Natural killer cell (primary cell): Measurements from ENCODE around the gene KRTAP10-10. TPM values are rescaled to one million over a fixed set of nuclear protein-coding genes. Genes with fewer than 3 reads are reported as not detected.

ENCODE experiments used
- ATAC-seq, 3 donors: fragments of 150-1000 bp in 2 of 3; fragments of 200-7000 bp in 1 of 3; cut with Tn5 transposase; 1 replicate in 1 of 3; 2 replicates in 2 of 3; pipeline ENCODE4 v1.10.0; 2021; ENCODE audit warnings: mild to moderate bottlenecking in 2 of 3, moderate library complexity in 2 of 3
- DNase-seq, 2 donors: peaks; one replicate each; pipeline versions ENCODE4 v3.0.0 to v3.0.0-alpha.2; 2013 to 2021; ENCODE audit warnings: mixed read lengths in 1 of 2
- H3K27ac ChIP-seq: one replicate; pipeline ENCODE4 v1.5.1; 2013; ENCODE audit warnings: mild to moderate bottlenecking, low read length
- H3K27me3 ChIP-seq: one replicate; pipeline ENCODE4 v1.6.1; 2013; ENCODE audit warnings: low read length; ENCODE audit not compliant: control insufficient read depth, insufficient read depth
- H3K36me3 ChIP-seq: one replicate; pipeline ENCODE4 v1.6.1; 2013; ENCODE audit warnings: low read length; ENCODE audit not compliant: control insufficient read depth, insufficient read depth
- H3K4me1 ChIP-seq: one replicate; pipeline ENCODE4 v1.6.1; 2013; ENCODE audit warnings: low read length; ENCODE audit not compliant: control insufficient read depth, insufficient read depth
- H3K4me3 ChIP-seq: one replicate; pipeline ENCODE4 v1.5.1; 2013; ENCODE audit warnings: low read length
- H3K9me3 ChIP-seq: one replicate; pipeline ENCODE4 v1.6.1; 2013; ENCODE audit warnings: low read length; ENCODE audit not compliant: control insufficient read depth, insufficient read depth
- H3K27ac Mint-ChIP-seq, 2 donors: one replicate each; pipeline ENCODE4 v1.8.0; 2022; ENCODE audit warnings: mild to moderate bottlenecking in 2 of 2, mixed read lengths in 2 of 2, moderate library complexity in 1 of 2
- H3K27me3 Mint-ChIP-seq, 2 donors: one replicate each; pipeline ENCODE4 v1.8.0; 2022; ENCODE audit warnings: low read depth in 2 of 2, mixed read lengths in 2 of 2
- H3K36me3 Mint-ChIP-seq: one replicate; pipeline ENCODE4 v1.8.0; 2022; ENCODE audit warnings: mixed read lengths
- H3K4me1 Mint-ChIP-seq, 2 donors: one replicate each; pipeline ENCODE4 v1.8.0; 2022; ENCODE audit warnings: mixed read lengths in 2 of 2
- H3K4me3 Mint-ChIP-seq: one replicate; pipeline ENCODE4 v1.8.0; 2022; ENCODE audit warnings: mild to moderate bottlenecking, moderate library complexity, mixed read lengths
- H3K9me3 Mint-ChIP-seq, 2 donors: one replicate each; pipeline ENCODE4 v1.8.0; 2022; ENCODE audit warnings: mixed read lengths in 2 of 2
- WGBS: methylation state at CpG from one replicate; pipeline ENCODE4 v1.1.7; 2013; ENCODE audit warnings: missing lambda C conversion rate; ENCODE audit not compliant: insufficient coverage; 5-methylcytosine and 5-hydroxymethylcytosine counted together
- intact Hi-C: fragments of 100-400 bp; cut with micrococcal nuclease; formaldehyde crosslinking; loops from one replicate; pipeline ENCODE4 v1.14.2; 2022
- total RNA-seq, 4 donors: library from RNA; stranded (reverse); fragments of 120-200 nt in 1 of 4; gene quantifications; one replicate each; pipeline versions ENCODE4 v1.2.3 to v1.2.4, GENCODE V29; 2013 to 2022
- TF ChIP-seq, protein P1 (sequence below): fragments of 200-600 bp; IDR thresholded peaks from one replicate; pipeline ENCODE4 v1.8.0; 2022; ENCODE audit warnings: antibody characterized with exemption

The KRTAP10-10 gene
- total RNA-seq, 3 donors from 2014 or later (not counting 1 experiment from before 2014, with no cell fraction given): not detected

DNA sequence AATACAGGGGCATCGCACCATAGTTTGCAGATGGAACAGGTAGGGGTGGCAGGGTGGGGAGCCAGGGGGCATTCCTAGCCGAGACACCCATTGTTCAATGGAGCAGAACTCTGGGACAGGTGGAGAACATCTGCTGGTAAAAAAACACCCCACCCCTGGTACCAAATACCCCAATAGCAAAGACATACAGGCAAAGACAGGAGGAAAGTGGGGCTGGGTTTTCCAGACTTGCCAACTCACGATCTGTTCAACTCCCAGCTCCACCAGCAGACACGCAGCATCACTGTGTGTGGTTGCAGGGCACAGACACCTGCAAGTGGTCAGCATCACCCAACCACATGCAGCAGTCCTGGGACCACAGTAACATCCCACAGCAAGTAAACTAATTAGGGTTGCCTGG, 25.6 kb upstream of the KRTAP10-10 start:
- no peak overlapping the region for H3K27ac ChIP-seq
- H3K27me3 ChIP-seq: no peaks in the 10 kb centered on the region
- H3K4me1 ChIP-seq: peaks cover 15% of the 10 kb centered on the region
- peak in 1 of 3 donors; percentile 36 for ATAC-seq
- 91% methylated on average over 4 of the region's 4 CpGs for WGBS
- peaks cover 0 to 18% of the 10 kb centered on the region in 2 donors for H3K4me1 Mint-ChIP-seq
- peaks cover 2 to 14% of the 10 kb centered on the region in 2 donors for H3K9me3 Mint-ChIP-seq
- H3K9me3 ChIP-seq: peaks cover 27% of the 10 kb centered on the region
- H3K4me3 Mint-ChIP-seq: no peak overlapping the region
- no peaks in the 10 kb centered on the region for H3K36me3 ChIP-seq
- H3K4me3 ChIP-seq: no peak overlapping the region
- H3K27ac Mint-ChIP-seq: no peak overlapping the region
- intact Hi-C loops: no loop called here
- no peak for DNase-seq
- H3K36me3 Mint-ChIP-seq: peaks cover 15% of the 10 kb centered on the region
- TF ChIP-seq, protein P1, sequence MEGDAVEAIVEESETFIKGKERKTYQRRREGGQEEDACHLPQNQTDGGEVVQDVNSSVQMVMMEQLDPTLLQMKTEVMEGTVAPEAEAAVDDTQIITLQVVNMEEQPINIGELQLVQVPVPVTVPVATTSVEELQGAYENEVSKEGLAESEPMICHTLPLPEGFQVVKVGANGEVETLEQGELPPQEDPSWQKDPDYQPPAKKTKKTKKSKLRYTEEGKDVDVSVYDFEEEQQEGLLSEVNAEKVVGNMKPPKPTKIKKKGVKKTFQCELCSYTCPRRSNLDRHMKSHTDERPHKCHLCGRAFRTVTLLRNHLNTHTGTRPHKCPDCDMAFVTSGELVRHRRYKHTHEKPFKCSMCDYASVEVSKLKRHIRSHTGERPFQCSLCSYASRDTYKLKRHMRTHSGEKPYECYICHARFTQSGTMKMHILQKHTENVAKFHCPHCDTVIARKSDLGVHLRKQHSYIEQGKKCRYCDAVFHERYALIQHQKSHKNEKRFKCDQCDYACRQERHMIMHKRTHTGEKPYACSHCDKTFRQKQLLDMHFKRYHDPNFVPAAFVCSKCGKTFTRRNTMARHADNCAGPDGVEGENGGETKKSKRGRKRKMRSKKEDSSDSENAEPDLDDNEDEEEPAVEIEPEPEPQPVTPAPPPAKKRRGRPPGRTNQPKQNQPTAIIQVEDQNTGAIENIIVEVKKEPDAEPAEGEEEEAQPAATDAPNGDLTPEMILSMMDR: no peak
- peaks cover 17 to 26% of the 10 kb centered on the region in 2 donors for H3K27me3 Mint-ChIP-seq

DNA sequence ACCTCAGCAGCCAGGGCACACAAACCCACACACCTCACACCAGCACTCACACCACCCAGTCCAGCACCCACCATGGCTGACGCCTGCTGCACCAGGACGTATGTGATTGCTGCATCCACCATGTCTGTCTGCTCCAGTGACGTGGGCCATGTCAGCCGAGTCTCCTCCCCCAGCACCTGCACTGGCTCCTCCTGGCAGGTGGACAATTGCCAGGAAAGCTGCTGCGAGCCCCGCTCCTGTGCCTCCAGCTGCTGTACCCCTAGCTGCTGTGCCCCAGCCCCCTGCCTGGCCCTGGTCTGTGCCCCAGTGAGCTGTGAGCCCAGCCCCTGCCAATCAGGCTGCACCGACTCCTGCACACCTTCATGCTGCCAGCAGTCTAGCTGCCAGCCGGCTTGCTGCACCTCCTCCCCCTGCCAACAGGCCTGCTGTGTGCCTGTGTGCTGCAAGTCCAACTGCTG, 25.1 kb upstream of the KRTAP10-10 start, which contains the start of gene KRTAP10-8:
KRTAP10-8 (plus strand) TSS at position 51 of the 458 bp plus-strand sequence; CDS start at position 73, 22 bp downstream.
- WGBS: 85% methylated on average over 8 of the region's 8 CpGs
- peak within 1 kb of the TSS; percentile 17 for H3K4me3 Mint-ChIP-seq
- no peak within 1 kb of the TSS for H3K27ac Mint-ChIP-seq
- peaks cover 15% of the 10 kb centered on the region for H3K36me3 Mint-ChIP-seq
- H3K4me3 ChIP-seq: no peak within 1 kb of the TSS
- H3K36me3 ChIP-seq: no peaks in the 10 kb centered on the region
- H3K27me3 ChIP-seq: no peaks in the 10 kb centered on the region
- peaks cover 0 to 20% of the 10 kb centered on the region in 2 donors for H3K4me1 Mint-ChIP-seq
- intact Hi-C loops: no loop called here
- ATAC-seq (peak in 1 of 3 donors; percentile 43), DNase-seq (no peak)
- H3K27ac ChIP-seq: no peak within 1 kb of the TSS
- H3K9me3 Mint-ChIP-seq: peaks cover 2 to 14% of the 10 kb centered on the region in 2 donors
- H3K4me1 ChIP-seq: peaks cover 15% of the 10 kb centered on the region
- TF ChIP-seq, protein P1: no peak
- H3K27me3 Mint-ChIP-seq: peaks cover 14 to 23% of the 10 kb centered on the region in 2 donors
- peaks cover 27% of the 10 kb centered on the region for H3K9me3 ChIP-seq

DNA sequence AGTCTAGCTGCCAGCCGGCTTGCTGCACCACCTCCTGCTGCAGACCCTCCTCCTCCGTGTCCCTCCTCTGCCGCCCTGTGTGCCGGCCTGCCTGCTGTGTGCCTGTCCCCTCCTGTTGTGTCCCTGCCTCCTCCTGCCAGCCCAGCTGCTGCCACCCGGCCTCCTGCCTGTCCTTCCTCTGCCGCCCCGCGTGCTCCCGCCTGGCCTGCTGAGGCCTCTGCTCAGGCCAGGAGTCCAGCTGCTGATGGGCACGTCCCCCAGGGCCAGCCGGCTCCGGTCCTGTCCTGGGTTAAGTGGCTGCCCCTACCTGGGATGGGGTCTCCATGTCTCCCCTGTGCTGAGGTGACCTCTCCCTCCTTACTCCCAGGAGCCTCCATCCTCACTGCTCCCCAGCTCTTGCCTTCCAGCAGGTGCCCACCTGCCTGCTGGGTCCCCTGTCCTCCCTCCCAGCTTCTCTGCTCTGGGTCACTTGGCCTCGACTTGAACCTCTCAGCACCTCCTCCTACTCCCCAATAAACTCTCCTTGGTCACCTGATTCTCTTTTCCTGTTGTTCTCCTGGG, 24.4 kb upstream of the KRTAP10-10 start:
- TF ChIP-seq, protein P1: no peak
- H3K27me3 Mint-ChIP-seq: peaks cover 11 to 19% of the 10 kb centered on the region in 2 donors
- H3K4me1 ChIP-seq: peaks cover 15% of the 10 kb centered on the region
- H3K4me1 Mint-ChIP-seq: peaks cover 1 to 20% of the 10 kb centered on the region in 2 donors
- peaks cover 15% of the 10 kb centered on the region for H3K36me3 Mint-ChIP-seq
- no peak overlapping the region for H3K27ac ChIP-seq
- 88% methylated on average over 13 of the region's 13 CpGs for WGBS
- DNase-seq: no peak
- H3K27ac Mint-ChIP-seq: no peak overlapping the region
- H3K9me3 Mint-ChIP-seq: peaks cover 2 to 14% of the 10 kb centered on the region in 2 donors
- H3K4me3 ChIP-seq: no peak overlapping the region
- H3K27me3 ChIP-seq: no peaks in the 10 kb centered on the region
- intact Hi-C loops: no loop called here
- ATAC-seq: no peak
- no peaks in the 10 kb centered on the region for H3K36me3 ChIP-seq
- no peak overlapping the region for H3K4me3 Mint-ChIP-seq
- H3K9me3 ChIP-seq: peaks cover 27% of the 10 kb centered on the region
